Activated naive CD8-positive, alpha-beta T cell treated with anti-CD3 and anti-CD28 coated beads, Interleukin-2, amount 50 U/mL, for 24 hours (primary cell): ENCODE measurements around the gene CXCR5.
A peak's percentile ranks its signal among the peaks of the same experiment; 100 is the strongest.

Experiments
- ATAC-seq: fragments of 150-1000 bp; cut with Tn5 transposase; one replicate; pipeline ENCODE4 v1.10.0; 2021
- DNase-seq: peaks from one replicate; pipeline ENCODE4 v3.0.0; 2021
- H3K27ac Mint-ChIP-seq: one replicate; pipeline ENCODE4 v1.8.0; 2021; ENCODE audit warnings: mild to moderate bottlenecking, mixed read lengths
- H3K27me3 Mint-ChIP-seq: one replicate; pipeline ENCODE4 v1.8.0; 2021; ENCODE audit warnings: mixed read lengths
- H3K36me3 Mint-ChIP-seq: one replicate; pipeline ENCODE4 v1.8.0; 2021; ENCODE audit warnings: low read depth, mixed read lengths
- H3K4me1 Mint-ChIP-seq: one replicate; pipeline ENCODE4 v1.8.0; 2021; ENCODE audit warnings: mixed read lengths
- H3K4me3 Mint-ChIP-seq: one replicate; pipeline ENCODE4 v1.8.0; 2021; ENCODE audit warnings: mild to moderate bottlenecking, moderate library complexity, mixed read lengths
- H3K9me3 Mint-ChIP-seq: one replicate; pipeline ENCODE4 v1.8.0; 2021; ENCODE audit warnings: mixed read lengths

Gene CXCR5

DNA sequence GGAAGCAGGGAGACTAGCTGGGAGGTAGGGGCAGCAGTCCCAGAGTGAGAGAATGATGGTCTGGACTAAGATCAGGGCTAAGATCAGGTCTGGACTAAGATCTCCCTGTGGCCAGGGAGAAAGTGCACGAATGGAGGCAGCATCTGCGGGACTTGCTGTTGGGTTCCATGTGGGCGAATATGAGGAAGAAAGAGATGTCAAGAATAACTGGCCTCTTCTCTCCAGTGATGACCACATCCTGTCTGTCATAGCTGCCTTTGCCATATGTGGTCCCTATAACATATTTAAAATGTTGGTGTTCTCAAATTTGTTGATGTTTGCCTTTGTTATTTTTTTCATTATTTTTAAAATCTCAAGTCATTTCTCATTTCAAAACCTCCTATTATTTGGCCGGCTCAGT, 27.4 kb upstream of the CXCR5 start:
- Mint-ChIP-seq H3K27ac (no peak overlapping the region), H3K36me3 (no peaks in the 10 kb centered on the region), H3K27me3 (no peaks in the 10 kb centered on the region), H3K4me1 (peaks cover 26% of the 10 kb centered on the region), H3K9me3 (no peaks in the 10 kb centered on the region), H3K4me3 (no peak overlapping the region)
- DNase-seq (no peak), ATAC-seq (no peak)

DNA sequence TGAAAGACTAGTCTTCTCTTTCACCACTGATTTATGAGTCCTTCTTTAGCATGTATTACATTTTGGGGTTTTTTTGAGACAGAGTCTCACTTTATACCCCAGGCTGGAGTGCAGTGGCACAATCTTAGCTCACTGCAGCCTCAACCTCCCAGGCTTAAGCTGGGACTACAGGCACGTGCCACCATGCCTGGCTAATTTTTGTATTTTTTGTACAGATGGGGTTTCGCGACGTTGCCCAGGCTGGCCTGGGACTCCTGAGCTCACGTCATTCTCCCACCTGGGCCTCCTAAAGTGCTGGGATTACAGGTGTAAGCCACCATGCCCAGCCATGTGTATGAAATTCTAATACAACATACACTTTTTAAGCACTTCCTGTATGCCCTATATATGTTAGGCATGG, 26.3 kb upstream of the CXCR5 start:
- H3K36me3 Mint-ChIP-seq = no peaks in the 10 kb centered on the region
- ATAC-seq (no peak), DNase-seq (no peak)
- H3K9me3 Mint-ChIP-seq = no peaks in the 10 kb centered on the region
- no peak overlapping the region for H3K27ac Mint-ChIP-seq
- no peaks in the 10 kb centered on the region for H3K27me3 Mint-ChIP-seq
- H3K4me1 Mint-ChIP-seq = peaks cover 20% of the 10 kb centered on the region
- no peak overlapping the region for H3K4me3 Mint-ChIP-seq

DNA sequence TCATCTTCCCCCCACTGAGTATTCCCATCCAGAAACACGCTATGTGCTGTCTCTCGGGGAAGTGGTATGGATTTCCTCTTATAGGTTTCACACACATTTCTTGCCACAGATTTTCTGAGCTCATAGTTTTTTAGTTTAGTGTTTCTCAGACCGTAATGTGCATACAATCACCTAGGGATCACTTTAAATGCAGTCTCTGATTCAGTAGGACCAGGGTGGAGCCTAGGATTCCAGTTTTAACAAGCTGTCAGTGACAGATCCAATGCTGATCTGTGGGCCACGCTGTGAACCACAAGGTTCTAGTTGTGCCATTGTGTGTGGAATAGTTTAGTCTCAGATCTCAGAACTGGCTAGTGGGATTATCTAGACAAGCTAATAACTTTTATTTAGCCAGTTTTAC, 23.7 kb upstream of the CXCR5 start:
- peaks cover 18% of the 10 kb centered on the region for H3K4me1 Mint-ChIP-seq
- H3K4me3 Mint-ChIP-seq = no peak overlapping the region
- H3K9me3 Mint-ChIP-seq = no peaks in the 10 kb centered on the region
- DNase-seq = no peak
- H3K36me3 Mint-ChIP-seq = no peaks in the 10 kb centered on the region
- H3K27me3 Mint-ChIP-seq = no peaks in the 10 kb centered on the region
- H3K27ac Mint-ChIP-seq = peak overlapping the region; percentile 30
- ATAC-seq = peak; percentile 43

DNA sequence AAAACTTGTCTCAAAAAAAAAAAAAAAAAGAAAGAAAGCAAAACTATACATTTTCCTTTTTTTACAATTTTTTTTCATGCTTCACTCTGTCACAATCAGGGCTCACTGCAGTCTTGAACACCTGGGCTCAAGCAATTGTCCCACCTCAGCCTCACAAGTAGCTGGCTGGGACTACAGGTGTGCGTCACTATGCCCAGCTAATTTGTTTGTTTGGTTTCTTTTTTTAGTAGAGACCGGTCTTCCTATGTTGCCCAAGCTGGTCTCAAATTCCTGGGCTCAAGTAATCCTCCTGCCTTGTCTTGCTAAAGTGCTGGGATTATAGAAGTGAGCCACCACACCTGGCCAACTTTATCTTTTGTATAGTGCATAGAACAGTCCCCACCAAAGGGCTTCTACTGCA, 15.0 kb upstream of the CXCR5 start:
- Mint-ChIP-seq H3K27ac (no peak overlapping the region), H3K4me3 (no peak overlapping the region), H3K27me3 (no peaks in the 10 kb centered on the region), H3K4me1 (peaks cover 37% of the 10 kb centered on the region), H3K9me3 (no peaks in the 10 kb centered on the region), H3K36me3 (no peaks in the 10 kb centered on the region)
- ATAC-seq (no peak), DNase-seq (no peak)

DNA sequence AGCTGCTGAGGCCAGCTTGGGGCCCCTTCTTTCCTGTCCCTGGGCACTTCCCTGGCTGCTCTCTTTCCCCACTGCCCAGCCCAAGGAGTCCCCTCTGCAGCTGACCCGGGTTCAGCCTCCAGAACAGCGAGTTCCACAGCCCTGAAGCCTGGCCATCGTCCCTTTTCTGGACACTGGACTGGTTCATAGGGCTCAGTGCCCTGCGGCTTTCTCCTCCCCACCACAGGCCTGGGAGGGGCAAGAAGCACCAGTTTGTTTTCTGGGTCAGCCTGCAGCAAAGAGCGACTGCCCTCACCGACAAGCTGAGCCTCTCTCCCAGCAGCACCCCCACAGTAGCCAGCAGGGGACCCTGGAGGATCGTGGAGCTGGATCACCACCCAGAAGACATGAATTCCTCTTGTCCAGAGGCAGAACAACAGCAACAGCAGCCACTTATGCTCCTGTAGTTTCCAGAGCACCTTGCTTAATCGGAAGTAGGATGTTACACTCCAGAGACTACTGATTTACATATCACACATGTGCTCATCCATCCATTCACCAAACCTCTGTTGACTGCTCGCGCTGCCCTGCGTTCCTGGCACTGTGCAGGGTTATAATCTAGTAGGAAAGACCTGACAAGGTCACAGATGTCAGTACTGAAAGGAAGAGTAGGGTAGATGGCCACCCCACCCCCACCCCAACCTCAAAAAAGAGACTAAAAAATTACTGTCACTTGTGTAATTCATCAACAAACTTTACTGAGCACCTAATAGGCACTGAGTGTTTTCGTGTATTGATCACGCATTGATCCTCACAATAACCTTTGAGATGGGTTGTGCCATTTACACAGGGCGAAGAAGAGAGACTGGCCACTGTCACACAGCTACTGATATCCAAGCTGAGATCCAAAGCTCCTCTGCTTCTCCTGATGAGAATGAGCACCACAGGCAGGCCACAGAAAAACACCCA, 13.0 kb upstream of the CXCR5 start:
- no peaks in the 10 kb centered on the region for H3K9me3 Mint-ChIP-seq
- no peak for DNase-seq
- H3K4me1 Mint-ChIP-seq = peaks cover 57% of the 10 kb centered on the region
- H3K4me3 Mint-ChIP-seq = peak overlapping the region; percentile 64
- peak overlapping the region; percentile 88 for H3K27ac Mint-ChIP-seq
- ATAC-seq = peak; percentile 58
- no peaks in the 10 kb centered on the region for H3K27me3 Mint-ChIP-seq
- no peaks in the 10 kb centered on the region for H3K36me3 Mint-ChIP-seq

DNA sequence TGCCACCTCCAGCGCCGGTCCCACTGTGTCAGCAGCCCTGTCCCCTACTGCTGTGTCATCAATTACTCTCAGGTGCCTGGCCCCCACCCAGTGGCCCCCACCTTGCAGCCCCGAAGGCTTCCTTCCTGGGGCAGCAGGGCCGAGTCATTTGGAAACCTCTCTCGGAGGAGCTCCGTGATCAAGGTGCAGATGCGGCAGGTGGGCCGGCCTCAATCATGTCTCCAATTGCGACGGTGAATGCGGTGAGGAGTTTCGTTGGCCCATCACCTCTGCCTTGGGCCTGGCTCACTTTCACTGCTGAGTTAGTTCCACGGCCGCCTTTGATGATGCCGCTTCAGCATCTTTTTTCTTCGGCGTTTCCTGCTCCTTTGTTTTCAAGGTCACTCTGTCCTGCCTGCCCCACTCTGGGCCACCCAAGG, 11.3 kb upstream of the CXCR5 start:
- ATAC-seq (no peak), DNase-seq (no peak)
- Mint-ChIP-seq H3K36me3 (no peaks in the 10 kb centered on the region), H3K27me3 (no peaks in the 10 kb centered on the region), H3K4me3 (no peak overlapping the region), H3K4me1 (peaks cover 74% of the 10 kb centered on the region), H3K27ac (peak overlapping the region; percentile 13), H3K9me3 (no peaks in the 10 kb centered on the region)

DNA sequence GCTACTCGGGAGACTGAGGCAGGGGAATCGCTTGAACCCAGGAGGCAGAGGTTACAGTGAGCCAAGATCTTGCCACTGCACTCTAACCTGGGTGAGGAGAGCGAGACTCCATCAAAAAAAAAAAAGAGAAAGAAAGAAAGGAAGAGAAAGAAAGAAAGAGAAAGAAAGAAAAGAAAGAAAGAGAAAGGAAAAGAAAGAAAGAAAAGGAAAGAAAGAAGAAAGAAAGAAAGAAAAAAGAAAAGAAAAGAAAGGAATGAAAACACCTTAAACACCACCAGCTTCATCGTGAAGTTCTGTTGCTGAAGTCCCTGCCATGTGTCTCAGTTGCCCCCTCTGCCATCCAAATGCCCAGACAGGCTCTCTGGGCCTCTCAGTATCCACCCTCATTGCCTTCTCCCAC, 9.9 kb upstream of the CXCR5 start:
- no peak for ATAC-seq
- H3K9me3 Mint-ChIP-seq = no peaks in the 10 kb centered on the region
- H3K27me3 Mint-ChIP-seq = no peaks in the 10 kb centered on the region
- no peak overlapping the region for H3K4me3 Mint-ChIP-seq
- peak overlapping the region; percentile 48 for H3K27ac Mint-ChIP-seq
- peaks cover 81% of the 10 kb centered on the region for H3K4me1 Mint-ChIP-seq
- DNase-seq = no peak
- H3K36me3 Mint-ChIP-seq = no peaks in the 10 kb centered on the region

DNA sequence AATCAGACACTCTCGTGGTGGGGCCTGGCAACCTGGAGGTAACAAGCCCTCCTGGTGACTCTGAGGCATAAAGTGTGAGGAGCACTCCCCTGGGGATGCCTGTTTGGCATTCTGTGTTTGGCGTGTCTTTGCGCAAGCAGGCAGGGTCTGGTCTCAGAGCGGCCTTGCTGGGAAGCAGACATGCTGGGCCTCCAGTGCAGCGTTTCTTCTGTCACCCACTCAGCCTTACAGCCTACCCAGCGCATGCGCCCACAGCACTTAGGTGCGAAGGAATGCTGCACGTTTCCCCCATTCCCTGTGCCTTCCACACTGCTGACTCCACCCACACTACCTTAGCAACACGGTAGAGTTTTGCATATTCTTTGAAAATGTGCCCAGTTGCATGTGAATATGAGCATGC, 7.4 kb upstream of the CXCR5 start:
- Mint-ChIP-seq H3K9me3 (no peaks in the 10 kb centered on the region), H3K27ac (peak overlapping the region; percentile 91), H3K27me3 (no peaks in the 10 kb centered on the region), H3K36me3 (no peaks in the 10 kb centered on the region), H3K4me3 (peak overlapping the region; percentile 44), H3K4me1 (peaks cover 83% of the 10 kb centered on the region)
- ATAC-seq = peak; percentile 12
- no peak for DNase-seq

DNA sequence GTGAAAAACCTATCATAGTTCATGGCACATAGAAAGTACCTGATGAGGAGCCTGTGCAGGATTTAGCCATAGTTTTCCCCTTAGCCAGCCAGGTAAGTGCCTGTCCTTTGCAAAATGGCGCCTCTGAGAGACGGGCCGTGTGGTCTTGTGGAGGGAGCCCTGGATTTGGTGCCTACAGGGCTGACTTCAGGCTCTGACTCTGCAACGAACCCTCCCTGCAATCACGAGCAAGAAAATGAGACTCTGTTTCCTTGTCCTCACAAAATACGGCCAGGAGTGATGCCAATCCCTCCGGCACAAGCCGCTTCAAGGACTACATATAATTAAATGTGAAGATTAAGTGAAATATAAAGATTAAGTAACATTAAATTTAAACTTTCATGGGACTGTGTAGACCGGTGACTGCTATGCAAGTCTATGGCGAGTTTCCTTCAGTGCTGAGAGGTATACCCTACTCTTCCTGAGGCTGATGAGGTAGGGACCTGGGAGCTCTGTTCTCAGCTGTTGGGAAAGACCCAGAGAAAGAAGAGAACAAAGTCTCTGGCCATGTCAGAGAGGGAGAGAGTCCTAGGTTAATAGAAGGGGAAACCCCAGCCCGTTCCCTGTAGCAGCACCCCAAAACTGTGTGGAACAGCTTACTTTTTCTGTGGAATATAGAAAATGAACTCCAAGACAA, 6.1 kb upstream of the CXCR5 start:
- no peaks in the 10 kb centered on the region for H3K27me3 Mint-ChIP-seq
- H3K4me3 Mint-ChIP-seq = no peak overlapping the region
- no peak for ATAC-seq

DNA sequence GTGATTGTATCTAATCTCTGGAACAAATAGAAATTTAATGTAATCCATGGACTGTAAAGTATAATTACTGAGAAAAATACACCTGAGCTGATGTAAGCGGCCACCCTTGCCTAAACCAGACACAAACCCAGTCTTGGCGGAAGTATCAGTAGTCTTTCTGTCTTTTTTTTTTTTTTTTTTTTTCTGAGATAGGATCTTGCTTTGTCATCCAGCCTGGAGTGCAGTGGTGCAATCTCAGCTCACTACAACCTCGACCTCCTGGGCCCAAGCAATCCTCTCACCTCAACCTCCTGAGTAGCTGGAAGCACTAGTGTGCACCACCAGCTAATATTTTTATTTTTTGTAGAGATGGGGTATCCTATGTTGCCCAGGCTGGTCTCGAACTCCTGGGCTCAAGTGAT, 5.5 kb upstream of the CXCR5 start:
- Mint-ChIP-seq H3K4me1 (peaks cover 91% of the 10 kb centered on the region), H3K36me3 (no peaks in the 10 kb centered on the region), H3K27ac (peak overlapping the region; percentile 91), H3K27me3 (no peaks in the 10 kb centered on the region), H3K4me3 (no peak overlapping the region), H3K9me3 (no peaks in the 10 kb centered on the region)
- ATAC-seq (no peak), DNase-seq (no peak)

More for the DNA sequence above, 6.1 kb upstream of the CXCR5 start:
- peak overlapping the region; percentile 91 for H3K27ac Mint-ChIP-seq
- H3K9me3 Mint-ChIP-seq = no peaks in the 10 kb centered on the region
- H3K36me3 Mint-ChIP-seq = no peaks in the 10 kb centered on the region
- peaks cover 90% of the 10 kb centered on the region for H3K4me1 Mint-ChIP-seq
- DNase-seq = no peak

DNA sequence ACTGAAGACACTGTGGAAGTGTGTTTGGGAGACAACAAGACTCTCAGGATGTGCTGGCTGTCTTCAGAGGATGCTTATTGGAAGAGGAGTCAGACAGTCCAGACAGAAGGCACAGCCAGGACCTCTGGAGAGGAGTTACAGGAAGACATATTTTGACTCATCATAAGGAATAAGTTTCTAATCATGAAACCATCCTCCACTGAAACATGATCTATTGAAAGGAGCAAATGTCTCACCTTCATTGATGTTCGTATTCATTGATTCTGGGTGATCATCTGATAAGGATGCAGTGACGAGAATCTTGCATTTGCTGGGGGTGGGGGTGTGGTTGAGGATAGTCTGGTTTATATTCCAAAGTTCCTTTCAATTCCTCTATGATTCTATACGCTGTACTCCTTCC, 2.5 kb upstream of the CXCR5 start:
- peaks cover 79% of the 10 kb centered on the region for H3K4me1 Mint-ChIP-seq
- DNase-seq = no peak
- H3K27me3 Mint-ChIP-seq = no peaks in the 10 kb centered on the region
- H3K27ac Mint-ChIP-seq = peak overlapping the region; percentile 73
- ATAC-seq = peak; percentile 39
- no peaks in the 10 kb centered on the region for H3K36me3 Mint-ChIP-seq
- H3K9me3 Mint-ChIP-seq = no peaks in the 10 kb centered on the region
- peak overlapping the region; percentile 32 for H3K4me3 Mint-ChIP-seq

DNA sequence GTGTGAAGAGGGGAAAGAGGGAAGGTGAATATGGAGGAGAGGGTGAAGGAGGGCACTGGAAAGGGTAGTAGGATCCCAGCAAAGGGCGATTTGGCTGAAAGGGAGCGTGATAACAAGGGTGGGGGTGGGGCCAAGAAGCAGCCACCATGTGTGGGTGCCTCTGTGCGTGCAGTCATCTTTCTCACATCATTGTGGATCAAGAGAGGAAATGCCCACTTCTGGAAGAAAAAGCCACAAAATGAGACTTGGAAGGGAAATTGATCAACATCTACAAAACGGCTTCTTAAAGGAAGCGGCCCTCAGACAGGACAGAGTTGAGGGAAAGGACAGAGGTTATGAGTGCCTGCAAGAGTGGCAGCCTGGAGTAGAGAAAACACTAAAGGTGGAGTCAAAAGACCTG, 1.2 kb upstream of the CXCR5 start:
- Mint-ChIP-seq H3K27ac (peak overlapping the region; percentile 87), H3K4me1 (peaks cover 76% of the 10 kb centered on the region), H3K9me3 (no peaks in the 10 kb centered on the region), H3K4me3 (peak overlapping the region; percentile 59), H3K36me3 (peaks cover 4% of the 10 kb centered on the region), H3K27me3 (no peaks in the 10 kb centered on the region)
- no peak for DNase-seq
- ATAC-seq = no peak

DNA sequence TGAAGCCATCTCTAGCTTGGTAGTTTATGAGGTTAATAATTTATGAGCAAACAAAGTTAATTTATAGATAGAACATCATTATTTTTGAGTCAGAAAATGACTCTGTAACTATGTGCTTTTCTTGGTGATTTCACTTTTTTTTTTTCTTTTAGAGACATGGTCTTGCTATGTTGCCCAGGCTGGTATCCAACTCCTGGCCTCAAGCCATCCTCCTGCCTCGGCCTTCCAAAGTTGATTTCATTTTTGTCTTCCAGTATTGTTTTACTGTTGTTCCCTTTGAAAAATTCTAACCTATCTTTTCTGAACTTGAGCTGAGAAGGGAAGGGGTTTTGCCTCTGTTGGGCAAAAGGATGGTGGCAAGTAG, 706 bp upstream of the CXCR5 start:
- no peaks in the 10 kb centered on the region for H3K9me3 Mint-ChIP-seq
- H3K27ac Mint-ChIP-seq = peak overlapping the region; percentile 87
- no peaks in the 10 kb centered on the region for H3K27me3 Mint-ChIP-seq
- peaks cover 4% of the 10 kb centered on the region for H3K36me3 Mint-ChIP-seq
- DNase-seq (no peak), ATAC-seq (no peak)
- H3K4me3 Mint-ChIP-seq = peak overlapping the region; percentile 59
- peaks cover 73% of the 10 kb centered on the region for H3K4me1 Mint-ChIP-seq

DNA sequence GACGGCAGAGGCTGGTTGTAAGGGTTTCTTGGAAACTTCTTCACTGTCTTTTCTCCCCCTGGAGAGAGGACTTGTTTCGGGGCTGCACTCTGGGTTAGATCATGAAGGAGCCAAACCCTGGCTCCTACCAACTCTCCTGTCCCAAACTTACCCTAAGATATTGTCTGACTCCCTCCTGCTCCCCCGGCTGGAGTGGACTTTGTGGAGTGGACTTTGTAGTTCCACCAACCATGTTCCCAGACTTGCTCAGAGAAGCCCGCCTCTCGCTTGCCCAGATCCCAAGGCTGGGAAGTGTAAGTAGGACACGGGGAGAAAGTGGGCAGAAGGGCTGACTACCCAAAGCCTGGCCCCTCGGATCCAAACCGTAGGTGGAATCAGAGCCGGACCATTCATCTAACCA, 1.2 kb downstream of the CXCR5 start:
- ATAC-seq (no peak), DNase-seq (no peak)
- Mint-ChIP-seq H3K36me3 (peaks cover 4% of the 10 kb centered on the region), H3K4me1 (peaks cover 69% of the 10 kb centered on the region), H3K4me3 (peak overlapping the region; percentile 59), H3K27ac (peak overlapping the region; percentile 87), H3K27me3 (no peaks in the 10 kb centered on the region), H3K9me3 (no peaks in the 10 kb centered on the region)

DNA sequence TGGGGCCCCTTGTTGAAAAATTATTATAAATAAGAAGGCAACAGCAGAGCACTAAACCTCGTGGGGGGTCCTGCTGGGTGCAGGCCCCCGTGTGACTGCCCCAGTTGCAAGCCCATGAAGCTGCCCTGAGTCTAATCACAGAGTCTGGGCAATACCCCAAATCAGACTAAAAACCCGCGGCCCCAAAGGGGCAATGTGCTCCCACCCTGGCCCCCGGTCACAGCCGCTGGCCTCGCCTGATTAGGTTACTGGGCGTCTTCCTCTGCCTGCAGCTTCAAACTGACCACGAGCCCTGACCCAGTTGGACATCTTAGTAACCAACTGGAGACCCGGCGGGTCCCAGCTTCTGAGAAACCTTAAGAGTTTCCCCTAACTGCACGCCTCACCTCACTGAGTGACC, 1.6 kb downstream of the CXCR5 start:
- Mint-ChIP-seq H3K9me3 (no peaks in the 10 kb centered on the region), H3K27ac (peak overlapping the region; percentile 69), H3K27me3 (no peaks in the 10 kb centered on the region), H3K36me3 (peaks cover 4% of the 10 kb centered on the region), H3K4me3 (peak overlapping the region; percentile 59), H3K4me1 (peaks cover 69% of the 10 kb centered on the region)
- no peak for ATAC-seq
- no peak for DNase-seq
